Neural progenitor cell (in vitro differentiated cells): Measurements from ENCODE around the gene KLHL6. TPM values are rescaled to one million over a fixed set of nuclear protein-coding genes. Genes with fewer than 3 reads are reported as not detected.
"Not testable (repeated sequence)": the region's sequence is repeated elsewhere in the genome, so short reads cannot be mapped to it uniquely, and the experiment has no call there.

Experiments used
- DNase-seq: peaks from one replicate; pipeline ENCODE4 v3.0.0-alpha.2; 2016; ENCODE audit warnings: low spot score
- H2AFZ ChIP-seq: fragments of 200-600 bp; sonication (generic); replicated peaks from 2 replicates; pipeline ENCODE4 v1.6.1; 2016; ENCODE audit warnings: antibody characterized with exemption
- H3F3A ChIP-seq: fragments of 200-600 bp; sonication (generic); 2 replicates; pipeline ENCODE4 v1.6.1; 2016; ENCODE audit warnings: antibody characterized with exemption, low read depth
- H3K27ac ChIP-seq: fragments of 200-600 bp; sonication (generic); 2 replicates; pipeline ENCODE4 v1.5.1; 2016; ENCODE audit warnings: mild to moderate bottlenecking
- H3K27me3 ChIP-seq: fragments of 200-600 bp; sonication (generic); 2 replicates; pipeline ENCODE4 v1.6.1; 2016; ENCODE audit warnings: mild to moderate bottlenecking, moderate library complexity
- H3K36me3 ChIP-seq: fragments of 200-600 bp; sonication (generic); 2 replicates; pipeline ENCODE4 v1.5.1; 2016
- H3K4me1 ChIP-seq: fragments of 200-600 bp; sonication (generic); 2 replicates; pipeline ENCODE4 v1.6.1; 2016; ENCODE audit warnings: mixed run types
- H3K4me2 ChIP-seq: fragments of 200-600 bp; sonication (generic); 2 replicates; pipeline ENCODE4 v1.6.1; 2016
- H3K4me3 ChIP-seq: fragments of 200-600 bp; sonication (generic); 2 replicates; pipeline ENCODE4 v1.5.1; 2016
- H3K79me2 ChIP-seq: fragments of 200-600 bp; sonication (generic); 2 replicates; pipeline ENCODE4 v1.6.1; 2016; ENCODE audit warnings: low read depth
- H3K9ac ChIP-seq: fragments of 200-600 bp; sonication (generic); 2 replicates; pipeline ENCODE4 v1.6.1; 2016
- H3K9me3 ChIP-seq: fragments of 200-600 bp; sonication (generic); 2 replicates; pipeline ENCODE4 v1.5.1; 2016; ENCODE audit warnings: low read depth
- H4K20me1 ChIP-seq: fragments of 200-600 bp; sonication (generic); 2 replicates; pipeline ENCODE4 v1.6.1; 2016; ENCODE audit warnings: low read depth
- H3K27ac Mint-ChIP-seq: 3 replicates; pipeline ENCODE4 v1.8.0; 2021; ENCODE audit warnings: mixed read lengths
- H3K27me3 Mint-ChIP-seq: 2 replicates; pipeline ENCODE4 v1.8.0; 2022; ENCODE audit warnings: low read depth, mild to moderate bottlenecking, inconsistent platforms, moderate library complexity, mixed read lengths; ENCODE audit not compliant: insufficient read depth
- H3K36me3 Mint-ChIP-seq: 3 replicates; pipeline ENCODE4 v1.8.0; 2021; ENCODE audit warnings: mixed read lengths
- H3K4me1 Mint-ChIP-seq: 3 replicates; pipeline ENCODE4 v1.8.0; 2021; ENCODE audit warnings: mixed read lengths
- H3K4me3 Mint-ChIP-seq: 3 replicates; pipeline ENCODE4 v1.8.0; 2021; ENCODE audit warnings: mild to moderate bottlenecking, moderate library complexity, mixed read lengths
- H3K9me3 Mint-ChIP-seq: 3 replicates; pipeline ENCODE4 v1.8.0; 2020; ENCODE audit warnings: mixed read lengths
- EZH2 ChIP-seq: fragments of 200-600 bp; sonication (generic); IDR thresholded peaks from 2 replicates; pipeline ENCODE4 v1.6.1; 2017; ENCODE audit warnings: antibody characterized with exemption, mild to moderate bottlenecking, moderate library complexity
- EZH2phosphoT487 ChIP-seq: fragments of 200-600 bp; sonication (generic); IDR thresholded peaks from 2 replicates; pipeline ENCODE4 v1.6.1; 2017; ENCODE audit warnings: antibody characterized with exemption
- total RNA-seq: library from RNA; depleted of rRNA; stranded (reverse); fragments of >200 nt; gene quantifications from 2 replicates; pipeline ENCODE4 v1.2.3, GENCODE V29; 2015; ENCODE audit warnings: low replicate concordance
- TF ChIP-seq, protein P1 (sequence below): fragments of 200-600 bp; sonication (generic); IDR thresholded peaks from 2 replicates; pipeline ENCODE4 v1.5.1; 2017; ENCODE audit warnings: antibody characterized with exemption, mild to moderate bottlenecking

The KLHL6 gene
- total RNA-seq, 1 donor from 2014 or later: 0.09 TPM

GRCh38 chr3:183576487-183577107 is 21.1 kb upstream of the KLHL6 start:
- H3K27ac Mint-ChIP-seq: no peak overlapping the region
- DNase-seq: peak; percentile 66
- H3K4me1 Mint-ChIP-seq: peaks cover 10% of the 10 kb centered on the region
- H3K4me2 ChIP-seq: peak overlapping the region; percentile 60
- no peaks in the 10 kb centered on the region for H3K9me3 Mint-ChIP-seq
- H3K36me3 Mint-ChIP-seq: no peaks in the 10 kb centered on the region
- H3K4me3 Mint-ChIP-seq: no peak overlapping the region
- H3K27me3 Mint-ChIP-seq: peaks cover 7% of the 10 kb centered on the region
- no peak overlapping the region for H2AFZ ChIP-seq
- H3F3A ChIP-seq: peaks cover 12% of the 10 kb centered on the region
- no peaks in the 10 kb centered on the region for H3K9me3 ChIP-seq
- no peaks in the 10 kb centered on the region for H3K36me3 ChIP-seq
- no peaks in the 10 kb centered on the region for H3K27me3 ChIP-seq
- TF ChIP-seq, protein P1, sequence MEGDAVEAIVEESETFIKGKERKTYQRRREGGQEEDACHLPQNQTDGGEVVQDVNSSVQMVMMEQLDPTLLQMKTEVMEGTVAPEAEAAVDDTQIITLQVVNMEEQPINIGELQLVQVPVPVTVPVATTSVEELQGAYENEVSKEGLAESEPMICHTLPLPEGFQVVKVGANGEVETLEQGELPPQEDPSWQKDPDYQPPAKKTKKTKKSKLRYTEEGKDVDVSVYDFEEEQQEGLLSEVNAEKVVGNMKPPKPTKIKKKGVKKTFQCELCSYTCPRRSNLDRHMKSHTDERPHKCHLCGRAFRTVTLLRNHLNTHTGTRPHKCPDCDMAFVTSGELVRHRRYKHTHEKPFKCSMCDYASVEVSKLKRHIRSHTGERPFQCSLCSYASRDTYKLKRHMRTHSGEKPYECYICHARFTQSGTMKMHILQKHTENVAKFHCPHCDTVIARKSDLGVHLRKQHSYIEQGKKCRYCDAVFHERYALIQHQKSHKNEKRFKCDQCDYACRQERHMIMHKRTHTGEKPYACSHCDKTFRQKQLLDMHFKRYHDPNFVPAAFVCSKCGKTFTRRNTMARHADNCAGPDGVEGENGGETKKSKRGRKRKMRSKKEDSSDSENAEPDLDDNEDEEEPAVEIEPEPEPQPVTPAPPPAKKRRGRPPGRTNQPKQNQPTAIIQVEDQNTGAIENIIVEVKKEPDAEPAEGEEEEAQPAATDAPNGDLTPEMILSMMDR: no peak
- TF ChIP-seq EZH2phosphoT487 (no peak), EZH2 (no peak)
- peaks cover 18% of the 10 kb centered on the region for H3K4me1 ChIP-seq
- H3K79me2 ChIP-seq: no peaks in the 10 kb centered on the region
- no peaks in the 10 kb centered on the region for H4K20me1 ChIP-seq
- no peak overlapping the region for H3K9ac ChIP-seq
- H3K27ac ChIP-seq: no peak overlapping the region
- no peak overlapping the region for H3K4me3 ChIP-seq

DNA sequence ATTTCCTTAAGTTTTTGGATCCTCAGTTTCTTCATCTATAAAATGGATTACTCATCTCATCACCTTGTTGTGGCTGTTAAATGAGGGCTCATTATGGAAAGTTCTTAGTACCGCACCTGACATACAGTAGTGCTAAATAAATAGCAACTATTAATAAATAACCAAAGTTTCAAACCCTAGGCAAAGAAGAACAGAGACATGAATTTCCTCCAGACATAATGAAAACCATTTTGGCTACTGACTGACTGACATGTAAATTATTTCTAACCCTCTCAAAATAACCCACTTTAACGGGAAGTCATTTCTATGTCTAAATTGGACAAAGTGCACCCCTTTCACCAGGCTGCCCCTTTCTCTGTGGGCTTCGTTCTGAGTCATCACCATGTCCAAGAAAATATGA is 17.4 kb upstream of the KLHL6 start:
- Histone ChIP-seq H3K27ac (no peak overlapping the region), H3K79me2 (no peaks in the 10 kb centered on the region), H3F3A (peaks cover 12% of the 10 kb centered on the region), H3K4me1 (peaks cover 18% of the 10 kb centered on the region), H3K4me2 (no peak overlapping the region), H3K36me3 (no peaks in the 10 kb centered on the region), H3K4me3 (no peak overlapping the region), H2AFZ (no peak overlapping the region), H3K27me3 (no peaks in the 10 kb centered on the region), H3K9me3 (no peaks in the 10 kb centered on the region), H4K20me1 (no peaks in the 10 kb centered on the region), H3K9ac (no peak overlapping the region)
- H3K27ac Mint-ChIP-seq: no peak overlapping the region
- peaks cover 2% of the 10 kb centered on the region for H3K27me3 Mint-ChIP-seq
- peaks cover 10% of the 10 kb centered on the region for H3K4me1 Mint-ChIP-seq
- TF ChIP-seq, protein P1: no peak
- TF ChIP-seq EZH2phosphoT487: no peak
- TF ChIP-seq EZH2: no peak
- no peaks in the 10 kb centered on the region for H3K9me3 Mint-ChIP-seq
- H3K36me3 Mint-ChIP-seq: no peaks in the 10 kb centered on the region
- no peak for DNase-seq
- no peak overlapping the region for H3K4me3 Mint-ChIP-seq

- not testable (repeated sequence) for H3K27ac Mint-ChIP-seq, DNase-seq, H3K4me1 ChIP-seq, H3K9ac ChIP-seq, H3K27me3 Mint-ChIP-seq, H3K4me1 Mint-ChIP-seq, H3K27me3 ChIP-seq, H4K20me1 ChIP-seq, H3K9me3 ChIP-seq, H3K27ac ChIP-seq, H3K9me3 Mint-ChIP-seq, H3K79me2 ChIP-seq, H3F3A ChIP-seq, H3K4me2 ChIP-seq, H3K36me3 Mint-ChIP-seq, H3K4me3 Mint-ChIP-seq, H3K36me3 ChIP-seq, H3K4me3 ChIP-seq, H2AFZ ChIP-seq
Measured at GRCh38 chr3:183570191-183570590, 14.7 kb upstream of the KLHL6 start.

DNA sequence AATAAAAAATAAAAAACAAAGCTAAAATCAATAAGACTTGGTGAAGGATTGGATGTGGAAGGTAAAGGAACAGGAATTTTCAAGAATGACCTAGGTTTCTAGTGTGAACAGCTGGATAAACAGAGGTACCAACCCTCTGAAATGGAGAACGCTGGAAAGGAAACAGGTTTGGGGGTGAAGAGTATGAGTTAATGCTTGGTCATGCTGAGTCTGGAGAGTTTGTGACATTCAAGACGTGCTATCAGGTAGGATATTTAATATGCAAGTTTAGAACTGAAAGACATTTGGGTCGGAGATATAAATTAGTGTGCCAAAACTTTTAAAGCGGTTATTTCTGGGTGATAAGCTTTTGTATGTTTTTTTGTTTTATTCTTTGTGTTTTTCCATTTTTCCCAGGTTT is 11.4 kb upstream of the KLHL6 start:
- H3K36me3 ChIP-seq: no peaks in the 10 kb centered on the region
- H3K4me2 ChIP-seq: no peak overlapping the region
- H3K36me3 Mint-ChIP-seq: no peaks in the 10 kb centered on the region
- peaks cover 2% of the 10 kb centered on the region for H3K27me3 Mint-ChIP-seq
- H4K20me1 ChIP-seq: no peaks in the 10 kb centered on the region
- TF ChIP-seq EZH2: no peak
- TF ChIP-seq, protein P1: no peak
- no peak for TF ChIP-seq EZH2phosphoT487
- H3K4me3 ChIP-seq: no peak overlapping the region
- H2AFZ ChIP-seq: no peak overlapping the region
- H3K27ac ChIP-seq: no peak overlapping the region
- no peak overlapping the region for H3K4me3 Mint-ChIP-seq
- H3K79me2 ChIP-seq: no peaks in the 10 kb centered on the region
- no peaks in the 10 kb centered on the region for H3F3A ChIP-seq
- no peak overlapping the region for H3K9ac ChIP-seq
- DNase-seq: no peak
- H3K27ac Mint-ChIP-seq: no peak overlapping the region
- H3K9me3 ChIP-seq: no peaks in the 10 kb centered on the region
- H3K27me3 ChIP-seq: no peaks in the 10 kb centered on the region
- H3K4me1 Mint-ChIP-seq: peaks cover 6% of the 10 kb centered on the region
- H3K9me3 Mint-ChIP-seq: no peaks in the 10 kb centered on the region
- H3K4me1 ChIP-seq: no peaks in the 10 kb centered on the region
